ENCODE results near the gene ANKRD39. TPM values are rescaled to one million over a fixed set of nuclear protein-coding genes. Genes with fewer than 3 reads are reported as not detected.

ANKRD39 gene
- total and polyA plus RNA-seq, 2 donors (not counting 1 experiment from before 2014, with no cell fraction given): 14.8 to 19.3 TPM

GRCh38 chr2:96853321-96853720 is 4.5 kb downstream of the ANKRD39 start:
- peaks cover 6% of the 10 kb centered on the region for H4K20me1 ChIP-seq (ENCODE audit: control insufficient read depth, insufficient read depth, low read length, poor library complexity, severe bottlenecking)
- Mint-ChIP-seq H3K9me3 (ENCODE audit: insufficient read depth) (no peaks in the 10 kb centered on the region), H3K27ac (no peak overlapping the region), H3K4me1 (peaks cover 17% of the 10 kb centered on the region), H3K27me3 (no peaks in the 10 kb centered on the region), H3K4me3 (no peak overlapping the region)
- H3K9ac ChIP-seq (ENCODE audit: low read length): no peak overlapping the region
- H2AFZ ChIP-seq (ENCODE audit: insufficient read depth, low read depth, low read length, poor library complexity, severe bottlenecking): no peak overlapping the region
- H3K4me3 ChIP-seq (ENCODE audit: control extremely low read depth in 1 of 5, extremely low read depth in 1 of 5, insufficient read depth in 1 of 5, low read depth in 2 of 5, low read length in 4 of 5): no peak overlapping the region
- CTCF ChIA-PET: interaction anchor here (1.1 kb wide), 1 partner anchor 101 kb away, joined by 3 read pairs; no protein-coding TSS in a partner anchor
- TF ChIP-seq EZH2 (IDR thresholded peaks at IDR 0.05; ENCODE audit: borderline replicate concordance, insufficient read depth, low read depth, low read length, poor library complexity, severe bottlenecking): no peak
- TF ChIP-seq CTCF (IDR thresholded peaks at IDR 0.05): no peak
- H3K27me3 ChIP-seq (replicated peaks in 1 of 4; ENCODE audit: control extremely low read depth in 1 of 4, control insufficient read depth in 3 of 4, insufficient read depth in 4 of 4, low read length in 3 of 4): no peaks in the 10 kb centered on the region
- no peak for DNase-seq
- intact Hi-C loops (cut with micrococcal nuclease): no loop called here
- peaks cover 2 to 33% of the 10 kb centered on the region in 2 experiments for H3K36me3 ChIP-seq (replicated peaks in 1 of 2; ENCODE audit: control extremely low read depth in 1 of 2, control insufficient read depth in 1 of 2, extremely low read depth in 1 of 2, insufficient read depth in 2 of 2, low read length in 1 of 2)
- peaks cover 20% of the 10 kb centered on the region for H3K79me2 ChIP-seq (ENCODE audit: control insufficient read depth, insufficient read depth, low read length)
- H3K9me3 ChIP-seq (ENCODE audit: control extremely low read depth in 1 of 3, control insufficient read depth in 2 of 3, insufficient read depth in 1 of 3, low read length in 2 of 3): no peaks in the 10 kb centered on the region
- over 99% methylated on average over 13 of the region's 15 CpGs for WGBS (ENCODE audit: insufficient coverage)
- no peak overlapping the region for H3K27ac ChIP-seq (ENCODE audit: low read length in 2 of 2)
- peaks cover 11 to 12% of the 10 kb centered on the region in 2 donors for H3K4me1 ChIP-seq (ENCODE audit: control insufficient read depth in 2 of 2, insufficient read depth in 2 of 2, low read length in 2 of 2)
- ATAC-seq (ENCODE audit: low read depth): no peak
- H3K4me2 ChIP-seq (replicated peaks; ENCODE audit: low read depth, low read length, poor library complexity, severe bottlenecking): no peak overlapping the region
- POLR2A ChIA-PET: no interaction called here

- Histone ChIP-seq H3K79me2 (ENCODE audit: control insufficient read depth, insufficient read depth, low read length) (peaks cover 20% of the 10 kb centered on the region), H3K36me3 (replicated peaks in 1 of 2; ENCODE audit: control extremely low read depth in 1 of 2, control insufficient read depth in 1 of 2, extremely low read depth in 1 of 2, insufficient read depth in 2 of 2, low read length in 1 of 2) (peaks cover 2 to 39% of the 10 kb centered on the region in 2 experiments), H3K4me3 (ENCODE audit: control extremely low read depth in 1 of 5, extremely low read depth in 1 of 5, insufficient read depth in 1 of 5, low read depth in 2 of 5, low read length in 4 of 5) (no peak overlapping the region), H3K9ac (ENCODE audit: low read length) (no peak overlapping the region), H3K27ac (ENCODE audit: low read length in 2 of 2) (no peak overlapping the region), H2AFZ (ENCODE audit: insufficient read depth, low read depth, low read length, poor library complexity, severe bottlenecking) (no peak overlapping the region), H3K27me3 (replicated peaks in 1 of 4; ENCODE audit: control extremely low read depth in 1 of 4, control insufficient read depth in 3 of 4, insufficient read depth in 4 of 4, low read length in 3 of 4) (no peaks in the 10 kb centered on the region), H3K4me1 (ENCODE audit: control insufficient read depth in 2 of 2, insufficient read depth in 2 of 2, low read length in 2 of 2) (peaks cover 11 to 12% of the 10 kb centered on the region in 2 donors), H3K4me2 (replicated peaks; ENCODE audit: low read depth, low read length, poor library complexity, severe bottlenecking) (no peak overlapping the region), H4K20me1 (ENCODE audit: control insufficient read depth, insufficient read depth, low read length, poor library complexity, severe bottlenecking) (peaks cover 6% of the 10 kb centered on the region), H3K9me3 (ENCODE audit: control extremely low read depth in 1 of 3, control insufficient read depth in 2 of 3, insufficient read depth in 1 of 3, low read length in 2 of 3) (no peaks in the 10 kb centered on the region)
- DNase-seq: no peak
- 100% methylated on average over 2 of the region's 6 CpGs for WGBS (ENCODE audit: insufficient coverage)
- intact Hi-C loops (cut with micrococcal nuclease): no loop called here
- no peak overlapping the region for H3K4me3 Mint-ChIP-seq
- POLR2A ChIA-PET: interaction anchor here (0.7 kb wide), 1 partner anchor 50 kb away, joined by 7 read pairs; no protein-coding TSS in a partner anchor
- H3K27ac Mint-ChIP-seq: no peak overlapping the region
- H3K9me3 Mint-ChIP-seq (ENCODE audit: insufficient read depth): no peaks in the 10 kb centered on the region
- no peak for ATAC-seq (ENCODE audit: low read depth)
- H3K27me3 Mint-ChIP-seq: no peaks in the 10 kb centered on the region
- TF ChIP-seq CTCF (IDR thresholded peaks at IDR 0.05) (no peak), EZH2 (IDR thresholded peaks at IDR 0.05; ENCODE audit: borderline replicate concordance, insufficient read depth, low read depth, low read length, poor library complexity, severe bottlenecking) (no peak)
- H3K4me1 Mint-ChIP-seq: peaks cover 15% of the 10 kb centered on the region
- CTCF ChIA-PET: interaction anchor here (1.1 kb wide), 1 partner anchor 101 kb away, joined by 3 read pairs; no protein-coding TSS in a partner anchor
Observed at GRCh38 chr2:96852667-96853066, 5.1 kb downstream of the ANKRD39 start.

All from B cell (primary cell).